Cardiac fibroblast (primary cell): ENCODE data around the gene IL31.

Source experiments
- DNase-seq, 2 donors: peaks; one replicate each; pipeline versions ENCODE4 v3.0.0 to v3.0.0-alpha.2; 2010; ENCODE audit warnings: low read depth in 2 of 2
- H3K4me3 ChIP-seq, 2 donors: replicated peaks in 1 of 2; 1 replicate in 1 of 2; 2 replicates in 1 of 2; pipeline ENCODE4 v1.5.1; 2011; ENCODE audit warnings: low read depth in 2 of 2, low read length in 2 of 2, mild to moderate bottlenecking in 2 of 2, moderate library complexity in 1 of 2
- CTCF ChIP-seq: IDR thresholded peaks from one replicate; pipeline ENCODE4 v1.5.1; 2011; ENCODE audit warnings: low read depth, mild to moderate bottlenecking, low read length, inconsistent platforms

IL31 gene

GRCh38 chr12:122158700-122159285 is 15.2 kb downstream of the IL31 start:
- no peak for DNase-seq
- no peak overlapping the region for H3K4me3 ChIP-seq
- TF ChIP-seq CTCF, result no peak

- TF ChIP-seq CTCF, result no peak
- no peak for DNase-seq
- H3K4me3 ChIP-seq, result no peak overlapping the region
These were observed 18.3 kb downstream of the IL31 start for GRCh38 chr12:122155705-122156104.

- no peak for DNase-seq
- TF ChIP-seq CTCF, result no peak
- H3K4me3 ChIP-seq, result no peak overlapping the region
These were observed 21.3 kb downstream of the IL31 start for GRCh38 chr12:122152754-122153153.

GRCh38 chr12:122150127-122150681 is 23.8 kb downstream of the IL31 start:
- H3K4me3 ChIP-seq, result no peak overlapping the region
- no peak for TF ChIP-seq CTCF
- DNase-seq, result no peak

GRCh38 chr12:122148657-122149056 is 25.4 kb downstream of the IL31 start:
- peak; percentile 54 to 57 for DNase-seq
- no peak overlapping the region for H3K4me3 ChIP-seq
- no peak for TF ChIP-seq CTCF

GRCh38 chr12:122147514-122148290 is 26.3 kb downstream of the IL31 start:
- TF ChIP-seq CTCF, result no peak
- no peak for DNase-seq
- H3K4me3 ChIP-seq, result no peak overlapping the region
